ENCODE measurements around the gene USF2.

The USF2 gene

GRCh38 chr19:35265900-35266519, 2.8 kb upstream of the USF2 start:
- DNase-seq: no peak

GRCh38 chr19:35266520-35267352, 2.0 kb upstream of the USF2 start:
- no peak for DNase-seq

- DNase-seq: no peak
Observed at GRCh38 chr19:35267353-35267817, 1.4 kb upstream of the USF2 start.

- DNase-seq: peak; percentile 11
Observed at GRCh38 chr19:35267818-35268535, 785 bp upstream of the USF2 start.

GRCh38 chr19:35269438-35270117, 816 bp downstream of the USF2 start:
- DNase-seq: peak; percentile 61

GRCh38 chr19:35270381-35270811, 1.6 kb downstream of the USF2 start:
- no peak for DNase-seq

GRCh38 chr19:35271546-35271945, 2.8 kb downstream of the USF2 start:
- DNase-seq: no peak

- DNase-seq: peak; percentile 12
Observed at GRCh38 chr19:35272122-35272719, 3.5 kb downstream of the USF2 start.

GRCh38 chr19:35272954-35273649, 4.3 kb downstream of the USF2 start:
- no peak for DNase-seq

- no peak for DNase-seq
Observed at GRCh38 chr19:35273686-35274259, 5.0 kb downstream of the USF2 start.

GRCh38 chr19:35274323-35274722, 5.6 kb downstream of the USF2 start:
- DNase-seq: no peak

GRCh38 chr19:35276706-35277281, 8.0 kb downstream of the USF2 start:
- no peak for DNase-seq

GRCh38 chr19:35278578-35279284, 10.0 kb downstream of the USF2 start:
- DNase-seq: no peak

- no peak for DNase-seq
Observed at GRCh38 chr19:35279374-35279773, 10.6 kb downstream of the USF2 start.

GRCh38 chr19:35279985-35280821, 11.4 kb downstream of the USF2 start:
- DNase-seq: no peak

GRCh38 chr19:35281303-35281702, 12.5 kb downstream of the USF2 start:
- no peak for DNase-seq

- DNase-seq: no peak
Observed at GRCh38 chr19:35284153-35285094, 15.7 kb downstream of the USF2 start.

- no peak for DNase-seq
Observed at GRCh38 chr19:35285095-35285449, 16.3 kb downstream of the USF2 start.

Data from GF-D8 (cell line).